HG02973 (cell line): ENCODE results near the gene OPA3.
"Not testable (repeated sequence)": the region's sequence is repeated elsewhere in the genome, so short reads cannot be mapped to it uniquely, and the experiment has no call there.

Experiments used
- ATAC-seq: cut with Tn5 transposase; IDR thresholded peaks from one replicate; pipeline ENCODE4 v1.9.1; 2021; ENCODE audit warnings: moderate library complexity; ENCODE audit not compliant: unreplicated experiment

OPA3 gene

DNA sequence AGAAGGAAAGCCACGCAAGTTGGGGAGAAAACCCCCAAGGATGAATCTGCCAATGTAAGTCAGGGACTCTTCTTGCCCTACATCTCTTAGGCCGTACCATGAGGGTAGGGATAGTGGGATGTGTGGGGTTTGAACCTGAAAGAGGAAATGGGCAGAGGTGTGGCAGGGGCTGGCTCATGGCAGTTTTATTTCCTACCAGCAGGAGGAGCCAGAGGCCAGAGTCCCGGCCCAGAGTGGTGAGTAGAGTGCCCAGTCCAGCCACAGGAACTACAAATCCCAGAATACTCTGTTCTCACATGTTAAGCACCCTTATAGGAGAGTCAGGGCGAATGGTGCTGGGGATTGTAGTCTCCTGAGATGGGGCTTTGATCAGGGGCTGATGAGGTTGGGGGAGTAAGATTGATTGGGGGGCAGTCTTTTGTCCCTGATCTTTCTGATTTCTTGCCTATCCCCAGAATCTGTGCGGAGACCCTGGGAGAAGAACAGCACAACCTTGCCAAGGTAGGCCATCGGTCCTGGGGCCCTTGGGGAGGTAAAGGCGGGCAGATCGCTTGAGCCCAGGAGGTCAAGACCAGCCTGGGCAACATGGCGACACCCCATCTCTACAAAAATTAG is 60.9 kb downstream of the OPA3 start:
- no peak for ATAC-seq

- no peak for ATAC-seq
Measured at GRCh38 chr19:45522010-45522941, 62.3 kb downstream of the OPA3 start.

GRCh38 chr19:45518469-45518826 is 66.2 kb downstream of the OPA3 start:
- no peak for ATAC-seq

- ATAC-seq: no peak
Measured at GRCh38 chr19:45517641-45518468, 66.7 kb downstream of the OPA3 start.

GRCh38 chr19:45517238-45517637 is 67.4 kb downstream of the OPA3 start:
- ATAC-seq: no peak

DNA sequence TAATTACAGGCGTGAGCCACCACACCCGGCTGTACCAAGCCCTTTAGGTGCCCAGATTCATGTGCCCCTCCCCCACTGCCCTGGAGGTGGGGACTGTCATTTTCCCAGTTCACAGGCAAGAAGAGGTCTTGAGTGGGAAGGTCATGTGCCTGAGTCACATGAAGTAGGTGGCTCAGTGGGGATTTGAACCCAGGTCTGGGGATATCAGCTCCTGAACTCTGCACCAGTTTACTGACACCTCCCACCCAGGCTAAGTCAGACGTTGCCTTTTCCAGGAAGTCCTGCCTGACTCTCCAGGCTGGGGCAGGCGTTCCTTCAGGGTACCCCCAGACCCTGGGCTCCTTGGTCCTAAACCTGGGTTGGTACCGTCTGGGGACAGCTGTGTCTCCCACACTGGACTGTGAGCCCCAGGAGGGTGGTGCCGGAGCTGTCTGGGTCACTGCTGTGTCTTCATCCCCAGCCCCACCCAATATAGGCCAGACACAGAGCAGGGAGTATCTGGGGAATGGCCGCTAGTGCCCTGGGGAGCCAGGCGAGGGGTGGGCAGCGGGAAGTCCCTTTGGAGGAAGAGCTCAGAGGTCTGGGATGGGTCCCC is 68.7 kb downstream of the OPA3 start:
- no peak for ATAC-seq

DNA sequence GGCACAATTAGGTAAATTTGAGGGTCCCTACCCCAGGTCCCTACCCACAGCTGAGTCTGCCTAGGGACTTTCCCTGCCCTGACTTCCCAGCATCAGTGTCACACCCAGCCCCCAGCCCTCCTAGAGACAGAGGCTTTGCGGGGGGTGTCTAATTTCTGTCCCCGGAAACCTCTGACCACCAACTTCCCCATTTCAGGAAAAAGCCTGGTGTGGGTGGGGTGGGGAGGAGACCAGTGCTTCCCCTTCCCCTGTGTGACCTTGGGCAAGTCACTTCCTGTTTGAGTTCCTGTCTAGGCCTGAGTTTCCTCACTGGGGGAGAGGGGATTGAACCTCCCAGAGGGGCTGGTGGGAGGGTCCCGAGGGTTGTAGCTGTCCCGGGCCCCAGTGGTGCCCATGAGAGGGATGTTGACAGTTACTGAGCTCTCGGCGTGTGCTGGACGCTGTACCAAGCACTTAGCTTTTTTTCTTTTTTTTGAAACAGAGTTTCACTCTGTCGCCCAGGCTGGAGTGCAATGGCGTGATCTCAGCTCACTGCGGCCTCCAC is 69.4 kb downstream of the OPA3 start:
- no peak for ATAC-seq

GRCh38 chr19:45514376-45515051 is 70.1 kb downstream of the OPA3 start:
- no peak for ATAC-seq

GRCh38 chr19:45512881-45513483 is 71.6 kb downstream of the OPA3 start:
- no peak for ATAC-seq

- ATAC-seq: no peak
Measured at GRCh38 chr19:45511074-45511473, 73.5 kb downstream of the OPA3 start.

DNA sequence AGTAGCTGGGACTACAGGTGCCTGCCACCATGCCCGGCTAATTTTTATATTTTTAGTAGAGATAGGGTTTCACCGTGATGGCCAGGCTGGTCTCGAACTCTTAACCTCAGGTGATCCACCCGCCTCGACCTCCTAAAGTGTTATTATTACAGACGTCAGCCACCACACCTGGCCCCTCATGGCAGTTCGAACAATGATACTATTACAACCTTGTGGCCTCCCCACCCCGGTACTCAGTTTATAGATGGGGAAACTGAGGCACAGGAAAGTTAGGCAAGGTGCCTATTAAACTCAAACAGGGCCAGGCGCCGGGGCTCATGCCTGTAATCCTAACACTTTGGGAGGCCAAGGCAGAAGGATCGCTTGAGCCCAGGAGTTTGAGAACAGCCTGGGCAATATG is 74.2 kb downstream of the OPA3 start:
- not testable (repeated sequence) for ATAC-seq

DNA sequence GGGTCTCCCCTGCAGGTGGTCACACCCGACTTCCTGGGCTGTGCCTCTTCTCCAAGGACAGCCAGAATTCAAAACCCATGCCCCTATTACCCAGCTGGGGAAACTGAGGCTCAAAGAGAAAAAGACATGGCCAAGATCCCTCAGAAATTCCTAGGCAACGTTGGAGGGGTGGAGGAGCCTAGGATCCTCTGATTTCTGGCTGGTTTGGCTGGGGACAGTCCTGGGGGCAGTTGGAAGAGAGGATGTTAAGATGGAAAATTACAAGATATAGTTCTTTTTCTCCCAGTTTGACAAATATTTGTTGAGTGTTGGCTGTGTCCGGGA is 74.9 kb downstream of the OPA3 start:
- no peak for ATAC-seq

DNA sequence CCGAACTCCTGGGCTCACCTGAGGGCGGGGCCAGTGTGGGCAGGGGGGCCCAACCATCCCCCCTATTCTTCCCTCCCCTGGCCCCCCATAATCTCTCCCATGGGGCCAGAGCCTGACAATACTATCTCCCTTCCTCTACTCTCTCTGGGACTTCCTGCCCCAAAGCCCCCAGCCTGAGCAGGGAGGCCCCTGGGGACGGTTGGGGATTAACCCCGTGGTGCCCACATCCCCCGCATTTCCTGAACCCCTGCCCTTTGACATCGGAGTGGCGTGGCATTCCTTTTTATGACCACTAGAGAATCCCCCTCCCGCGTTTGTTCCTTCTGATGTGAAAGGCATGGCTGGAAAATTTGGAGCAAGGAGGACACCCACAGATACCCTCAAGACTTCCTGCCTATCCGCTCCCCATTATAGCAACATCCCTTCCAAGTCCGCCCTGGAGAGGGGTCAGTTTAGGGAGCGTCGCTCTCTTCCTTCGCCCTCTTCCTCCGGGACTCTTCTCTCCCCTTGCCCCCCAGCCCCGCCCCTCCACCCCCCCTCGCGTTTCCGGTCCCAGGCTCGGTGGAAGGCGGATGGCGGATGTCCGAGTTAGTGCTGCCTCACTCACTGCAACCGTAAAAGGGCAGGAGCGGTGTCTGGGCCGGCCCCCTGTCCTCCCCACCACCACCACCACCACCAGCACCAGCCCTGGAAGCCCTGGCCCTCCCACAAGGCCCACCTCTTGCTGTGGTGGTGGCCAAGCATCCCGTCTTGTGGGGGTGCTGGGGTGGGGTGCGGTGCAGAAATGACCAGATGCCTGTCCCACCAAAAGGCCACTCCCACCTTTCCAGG is 75.5 kb downstream of the OPA3 start:
- no peak for ATAC-seq

GRCh38 chr19:45508417-45508860 is 76.2 kb downstream of the OPA3 start:
- ATAC-seq: no peak

DNA sequence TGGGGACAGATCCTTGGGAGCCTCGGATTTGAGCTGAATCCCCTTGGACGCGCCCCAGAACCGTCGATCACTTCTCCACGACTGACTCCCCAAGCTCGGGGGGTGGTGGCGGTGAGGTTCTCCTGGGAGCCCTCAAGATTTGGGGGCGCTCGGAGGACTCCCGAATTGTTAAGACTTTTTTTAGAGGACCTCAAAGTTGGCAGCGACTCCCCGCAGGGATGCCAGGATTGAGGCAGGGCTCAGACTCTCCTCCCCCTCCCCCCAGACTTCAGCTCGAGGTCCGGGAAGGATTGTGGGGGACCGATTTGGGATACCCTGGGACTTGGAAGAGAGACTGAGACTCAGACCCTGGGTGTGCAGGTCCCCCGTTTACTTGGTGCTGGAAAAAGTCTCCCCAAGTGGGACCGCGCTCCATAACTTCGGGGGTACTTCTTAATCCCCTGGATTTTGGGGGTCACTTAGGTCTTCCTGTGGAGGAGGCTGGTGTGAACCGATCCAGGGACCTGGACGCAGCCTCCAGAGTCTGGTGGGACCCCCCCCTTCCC is 76.7 kb downstream of the OPA3 start:
- no peak for ATAC-seq

DNA sequence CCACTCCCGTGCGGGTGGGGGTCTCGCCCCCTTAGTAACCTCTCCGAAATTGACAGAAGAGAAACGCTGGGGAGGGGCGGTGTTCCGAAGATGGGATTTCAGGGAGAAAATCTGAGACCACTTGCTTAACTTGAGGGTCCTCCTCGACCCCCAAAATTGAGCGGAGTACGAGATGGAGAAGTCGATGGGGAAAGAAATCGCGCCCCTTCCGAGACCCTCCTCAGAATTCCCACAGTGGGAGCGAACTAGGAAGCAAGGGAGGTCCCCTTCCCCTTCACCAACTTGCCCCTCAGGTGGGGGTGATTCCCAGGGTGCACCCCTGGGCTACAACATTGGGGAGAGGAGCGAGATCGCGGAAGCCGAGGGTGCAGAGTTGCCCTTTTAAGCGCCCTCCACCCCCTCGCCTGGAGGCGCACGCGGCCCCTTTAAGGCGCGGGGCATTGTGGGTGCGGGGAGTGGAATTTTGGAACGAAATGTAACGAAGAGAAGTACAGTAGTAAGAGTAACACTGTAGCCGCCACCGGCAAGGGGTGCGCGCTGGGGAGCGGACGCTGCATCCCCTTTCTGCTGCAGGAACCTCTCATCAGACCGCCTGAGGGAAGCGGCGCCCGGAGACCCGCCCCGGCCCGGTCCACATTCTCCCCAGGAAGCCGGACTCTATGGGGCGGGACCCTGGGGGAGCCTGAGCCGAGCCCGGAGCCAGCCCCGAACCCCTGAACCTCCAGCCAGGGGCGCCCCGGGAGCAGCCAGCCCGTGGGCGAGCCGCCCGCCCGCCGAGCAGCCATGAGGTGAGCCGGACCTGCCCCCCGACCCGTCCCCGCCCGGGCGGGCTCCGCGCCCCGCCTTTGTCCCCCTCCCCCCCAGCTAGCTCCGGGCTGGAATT is 77.4 kb downstream of the OPA3 start, which contains the start of gene VASP:
VASP (plus strand) TSS at position 491 of the 883 bp plus-strand sequence; CDS start at position 784, 293 bp downstream.
- peak; percentile 55 for ATAC-seq

DNA sequence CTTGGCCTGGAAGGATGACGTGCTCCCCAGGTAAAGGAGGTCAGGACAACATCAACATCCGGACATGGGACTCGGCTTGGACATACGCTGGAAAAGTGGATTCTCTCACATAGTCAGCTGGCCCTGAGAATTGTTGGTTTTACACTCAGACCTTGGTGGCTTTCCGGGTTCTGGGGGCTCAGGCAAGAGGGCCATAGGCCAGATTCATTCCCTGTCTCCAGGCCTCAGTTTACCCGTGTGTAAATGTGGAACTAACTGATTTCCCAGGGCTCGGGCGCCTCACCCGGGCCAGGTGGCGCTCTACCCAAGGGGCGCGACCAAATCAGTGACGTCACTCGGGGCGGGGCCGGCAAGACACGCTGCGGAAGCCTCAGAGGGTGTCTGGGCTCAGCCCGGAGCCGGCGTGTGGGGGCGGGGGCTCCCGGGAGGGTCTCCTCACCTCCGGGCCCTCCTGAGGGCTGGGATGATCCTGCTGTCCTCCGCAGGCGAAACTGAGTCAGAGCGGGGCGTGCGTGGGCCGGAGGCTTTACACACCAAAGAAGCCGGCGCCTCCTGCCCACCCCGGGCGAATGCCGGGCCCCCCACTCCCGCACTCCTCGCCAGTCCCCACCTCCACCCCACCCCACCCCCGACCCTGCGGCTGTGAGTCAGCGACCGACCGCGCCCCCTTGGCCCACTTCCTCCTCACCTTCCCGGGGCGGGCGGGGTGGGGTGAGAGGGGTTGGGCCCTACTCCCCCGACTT is 78.2 kb downstream of the OPA3 start:
- peak; percentile 47 for ATAC-seq
